T-helper 1 cell treated with Interleukin-12 subunit alpha and Interleukin-12 subunit beta and Interleukin-4 antibody, amounts not matched to agents 30 ng/mL and 1 ng/mL, for 36 hours (primary cell): ENCODE results near the gene COL4A3. TPM values are rescaled to one million over a fixed set of nuclear protein-coding genes. Genes with fewer than 3 reads are reported as not detected.

Experiments
- intact Hi-C: fragments of 100-400 bp; cut with micrococcal nuclease; formaldehyde crosslinking; loops from one replicate; pipeline ENCODE4 v1.15.1; 2024
- total RNA-seq: library from RNA; stranded (reverse); gene quantifications from 2 replicates; pipeline ENCODE4 v1.2.3, GENCODE V29; 2022

COL4A3 gene
- total RNA-seq, 1 donor from 2014 or later: not detected

DNA sequence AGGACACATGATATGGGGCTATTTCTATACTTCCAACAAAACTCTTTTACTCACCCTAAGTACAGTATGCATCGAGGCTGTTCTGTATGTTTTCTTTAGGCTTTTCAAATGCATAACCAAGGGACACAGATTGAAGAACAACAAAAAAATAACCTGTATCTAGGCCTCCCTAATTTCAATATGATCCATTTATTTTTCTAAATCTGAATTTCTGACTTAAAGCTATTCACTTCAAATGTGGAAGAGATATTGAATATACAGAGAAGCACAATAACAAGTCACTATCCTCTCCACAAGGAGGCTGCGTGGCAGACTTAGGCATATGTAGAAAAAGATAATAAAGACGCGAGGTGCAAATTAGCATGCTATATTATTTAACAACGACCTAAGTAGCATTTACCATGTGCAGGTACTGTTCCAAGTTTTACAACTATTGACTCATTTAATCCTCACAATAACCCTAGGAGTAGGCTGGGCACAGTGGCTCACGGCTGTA, 121.4 kb downstream of the COL4A3 start:
- intact Hi-C loops: no loop called here

DNA sequence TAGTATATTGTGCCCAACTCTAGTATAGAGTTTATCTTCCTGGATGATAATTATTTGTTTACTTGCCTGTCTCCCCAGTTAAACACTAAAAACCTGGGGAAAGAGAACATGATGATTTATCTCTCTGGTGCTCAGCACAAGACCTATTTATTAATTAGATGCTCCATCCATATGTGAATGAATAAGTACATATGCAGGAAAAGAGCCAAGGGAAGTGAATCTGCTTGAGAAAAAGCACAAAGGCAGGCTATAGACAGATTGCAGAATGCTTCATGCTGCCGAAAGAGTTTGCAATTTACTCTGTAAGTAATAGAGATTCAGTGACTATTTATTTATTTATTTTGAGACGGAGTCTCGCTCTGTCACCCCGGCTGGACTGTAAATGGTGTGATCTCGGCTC, 123.3 kb downstream of the COL4A3 start:
- intact Hi-C loops: no loop called here

DNA sequence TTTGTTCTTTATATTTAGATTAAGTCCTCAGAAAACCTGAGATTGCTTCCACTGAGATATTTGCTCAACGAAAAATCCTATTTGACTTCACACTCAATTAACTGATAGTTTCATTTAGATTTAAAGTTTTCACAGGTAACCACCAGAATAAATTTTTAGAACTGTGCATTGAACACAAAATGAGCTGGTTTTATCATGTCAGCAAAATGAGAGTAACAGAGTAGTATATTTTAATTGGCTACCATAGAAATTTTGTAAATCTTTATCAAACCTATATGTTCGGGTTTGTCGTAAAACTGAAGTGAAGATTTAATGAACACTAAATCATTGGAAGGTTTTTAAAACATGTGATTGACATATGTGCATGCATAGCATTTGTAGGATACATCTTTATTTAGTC, 127.9 kb downstream of the COL4A3 start:
- intact Hi-C loops: no loop called here

DNA sequence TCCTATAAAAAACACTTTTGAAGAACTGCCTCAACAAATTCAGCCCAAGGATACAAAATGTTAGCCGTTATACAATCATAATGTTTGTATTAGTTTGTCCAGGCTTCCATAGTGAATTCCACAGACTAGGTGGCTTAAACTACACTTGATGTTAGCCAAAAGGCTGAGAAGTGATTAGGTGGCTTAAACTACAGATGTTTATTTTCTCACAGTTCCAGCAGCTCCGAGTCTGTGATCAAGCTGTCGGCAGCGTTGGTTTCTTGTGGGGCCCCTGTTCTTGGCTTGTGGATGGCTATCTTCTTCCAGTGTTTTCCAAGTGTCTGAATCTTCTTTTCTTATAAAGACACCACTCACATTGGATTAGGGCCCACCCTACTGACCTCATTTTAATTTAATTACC, 129.1 kb downstream of the COL4A3 start:
- intact Hi-C loops: no loop called here

DNA sequence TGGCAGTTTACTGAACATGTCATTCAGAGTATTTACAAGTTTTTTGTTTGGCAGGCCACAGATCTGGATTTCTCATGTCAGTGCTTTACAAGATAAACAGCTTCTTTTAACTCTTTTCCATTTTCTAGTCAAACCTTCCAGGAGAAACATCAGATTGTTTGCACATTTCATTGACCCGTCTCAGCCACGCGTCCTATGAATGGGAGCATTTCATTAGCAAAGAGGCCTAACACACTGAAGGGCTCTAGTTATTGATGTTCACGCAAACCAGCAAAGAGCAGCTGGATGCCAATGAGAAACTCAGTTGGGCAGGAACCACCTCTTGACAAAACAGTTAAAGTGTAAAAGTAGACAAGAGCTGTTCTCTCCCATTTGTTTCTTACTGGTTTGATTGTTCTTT, 131.4 kb downstream of the COL4A3 start:
- intact Hi-C loops: no loop called here

DNA sequence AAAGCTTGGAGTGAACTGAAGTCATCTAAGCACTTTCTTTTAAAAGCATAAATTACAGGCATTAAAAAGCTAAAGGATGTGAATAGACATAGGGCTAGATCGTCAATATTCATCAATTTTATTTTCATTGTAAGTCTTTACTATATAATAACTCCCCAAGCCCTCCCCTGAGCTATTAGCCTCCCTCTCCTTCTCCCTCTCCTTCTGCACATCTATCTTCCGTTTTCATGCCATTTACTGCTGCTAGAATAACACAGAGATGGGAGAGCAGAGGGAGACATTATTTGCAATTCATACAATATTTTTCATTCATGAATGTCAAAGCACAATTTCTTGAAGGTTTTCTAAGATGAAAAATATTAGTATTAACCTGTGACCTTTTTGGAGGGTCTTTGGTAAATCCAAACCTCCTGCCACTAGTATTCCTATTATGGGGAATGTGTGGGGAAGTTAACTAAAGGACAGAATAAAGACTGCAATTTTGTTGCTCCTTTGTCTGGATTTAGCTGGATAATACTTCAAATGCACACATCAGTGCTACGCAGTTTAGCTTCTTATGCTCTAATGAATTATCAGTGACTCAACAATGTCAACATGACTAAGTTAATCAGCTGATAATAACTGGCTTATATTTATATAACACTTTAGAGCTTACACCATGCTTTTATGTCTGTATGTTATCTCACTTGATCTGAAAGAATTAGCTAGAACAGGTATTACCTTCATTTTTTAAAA, 132.4 kb downstream of the COL4A3 start:
- intact Hi-C loops: no loop called here

GRCh38 chr2:227301523-227301922, 137.1 kb downstream of the COL4A3 start:
- intact Hi-C loops: no loop called here

- intact Hi-C loops: no loop called here
These were observed 144.4 kb downstream of the COL4A3 start for GRCh38 chr2:227308784-227309183.

DNA sequence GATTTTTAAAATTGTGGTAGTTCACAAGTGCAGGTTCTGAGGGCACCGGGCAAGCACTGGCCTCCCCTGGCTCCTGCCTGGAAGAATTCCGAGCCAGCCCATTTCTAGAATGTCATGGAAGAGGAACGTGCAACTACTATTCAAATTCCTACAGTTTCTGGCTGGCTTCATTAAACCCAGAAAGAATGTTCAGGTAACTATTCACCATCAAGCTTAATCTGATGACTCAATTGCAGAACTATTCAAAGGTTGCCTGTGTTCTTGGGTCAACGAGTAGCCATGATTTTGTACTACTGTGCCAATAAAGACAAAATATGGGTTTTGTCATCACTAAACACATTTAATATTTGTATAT, 146.3 kb downstream of the COL4A3 start:
- intact Hi-C loops: no loop called here

GRCh38 chr2:227311861-227312506, 147.6 kb downstream of the COL4A3 start:
- intact Hi-C loops: no loop called here

GRCh38 chr2:227312579-227312978, 148.2 kb downstream of the COL4A3 start:
- intact Hi-C loops: no loop called here

- intact Hi-C loops: no loop called here
These were observed 148.9 kb downstream of the COL4A3 start for GRCh38 chr2:227313310-227313709.

DNA sequence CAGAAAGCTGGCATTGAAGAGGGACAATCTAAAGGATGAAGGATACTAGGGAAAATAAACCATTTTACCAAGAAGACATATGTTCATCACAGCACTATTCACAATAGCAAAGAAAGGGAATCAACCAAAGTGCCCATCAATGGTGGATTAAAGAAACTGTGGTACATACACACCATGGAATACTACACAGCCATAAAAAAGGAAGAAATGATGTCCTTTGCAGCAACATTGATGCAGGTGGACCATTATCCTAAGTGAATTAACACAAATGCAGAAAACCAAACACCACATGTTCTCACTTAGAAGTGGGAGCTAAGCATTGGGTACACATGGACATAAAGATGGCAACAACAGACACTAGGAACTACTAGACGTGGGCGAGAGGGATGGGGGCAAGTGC, 153.4 kb downstream of the COL4A3 start:
- intact Hi-C loops: no loop called here

- intact Hi-C loops: loop anchor here (10.0 kb wide), 2 partner anchors 666 to 1106 kb away; no protein-coding TSS in a partner anchor
These were observed 156.1 kb downstream of the COL4A3 start for GRCh38 chr2:227320305-227321094.

- intact Hi-C loops: loop anchor here (10.0 kb wide), 2 partner anchors 668 to 1108 kb away; no protein-coding TSS in a partner anchor
These were observed 158.2 kb downstream of the COL4A3 start for GRCh38 chr2:227322530-227323205.

DNA sequence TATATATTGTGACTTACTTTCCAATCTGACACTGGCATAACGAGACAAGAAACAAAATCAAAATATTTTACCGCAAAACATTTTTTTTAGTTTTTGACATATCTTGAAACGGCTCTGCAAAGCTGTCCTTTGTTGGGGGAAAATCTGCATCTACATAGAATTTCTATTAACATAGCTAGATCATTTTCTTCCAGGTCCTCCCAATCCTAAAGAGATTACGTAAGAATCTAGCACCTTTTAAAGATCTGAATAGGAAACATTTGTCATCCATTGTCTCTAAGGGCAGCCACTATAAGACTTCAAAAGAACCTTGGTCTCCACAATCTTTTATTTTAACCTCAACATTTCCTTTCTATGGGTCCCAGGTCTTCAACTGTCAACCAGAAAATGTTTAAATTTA, 159.4 kb downstream of the COL4A3 start:
- intact Hi-C loops: loop anchor here (2.0 to 10.0 kb wide), 4 partner anchors 525 to 1109 kb away; partner anchors contain the start of gene IRS1

GRCh38 chr2:227324642-227324994, 160.2 kb downstream of the COL4A3 start:
- intact Hi-C loops: loop anchor here (2.0 to 10.0 kb wide), 4 partner anchors 526 to 1110 kb away; partner anchors contain the start of gene IRS1

DNA sequence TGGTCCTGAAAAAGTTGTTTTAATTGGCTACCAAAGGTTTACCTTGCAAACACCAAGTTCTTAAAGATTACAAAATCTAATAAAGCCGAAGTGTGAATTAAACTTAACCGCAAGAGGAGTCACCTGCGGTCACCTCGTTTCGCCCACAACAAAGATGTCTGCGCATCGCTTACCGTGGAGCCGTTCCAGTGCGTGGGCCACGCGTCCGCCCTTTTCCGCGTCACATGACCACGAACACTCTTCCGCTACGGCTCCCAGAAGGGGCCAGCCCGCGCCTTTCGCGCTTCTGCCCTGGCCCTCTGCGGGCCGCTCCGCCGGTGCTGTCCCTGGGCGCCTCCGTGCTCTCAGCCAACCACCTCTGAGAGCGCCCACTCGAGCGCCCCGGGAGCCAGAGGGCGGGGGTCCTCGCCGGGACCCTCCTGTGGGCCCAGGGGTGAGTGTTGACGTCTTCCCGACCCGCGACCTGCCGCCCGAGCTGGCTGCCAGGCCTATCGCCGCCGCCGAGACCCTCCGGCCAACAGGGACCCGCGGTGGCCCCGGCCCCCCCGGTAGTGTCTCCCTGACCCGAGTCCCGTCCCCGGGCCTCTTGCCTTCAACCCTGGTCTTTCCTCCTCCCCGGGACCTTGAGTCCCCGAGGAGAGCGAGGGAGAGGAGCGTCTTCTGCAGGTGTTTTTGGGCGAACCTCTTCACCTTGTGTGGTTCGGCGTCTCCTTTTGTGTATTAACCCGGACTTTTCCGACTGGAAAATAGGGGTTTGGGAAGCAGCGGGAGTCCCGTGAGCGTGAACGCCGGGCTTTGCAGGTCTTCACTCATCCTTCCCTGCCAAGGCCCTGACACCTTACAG, 160.8 kb downstream of the COL4A3 start, which contains the start of gene MFF:
Gene MFF (plus strand): TSS at position 257 of the 844 bp plus-strand sequence. CDS start 5,415 bp downstream, outside the sequence.
- intact Hi-C loops: loop anchor here (1.0 to 10.0 kb wide), 10 partner anchors 26 to 1110 kb away; partner anchors contain the start of genes AGFG1, IRS1 and RHBDD1

DNA sequence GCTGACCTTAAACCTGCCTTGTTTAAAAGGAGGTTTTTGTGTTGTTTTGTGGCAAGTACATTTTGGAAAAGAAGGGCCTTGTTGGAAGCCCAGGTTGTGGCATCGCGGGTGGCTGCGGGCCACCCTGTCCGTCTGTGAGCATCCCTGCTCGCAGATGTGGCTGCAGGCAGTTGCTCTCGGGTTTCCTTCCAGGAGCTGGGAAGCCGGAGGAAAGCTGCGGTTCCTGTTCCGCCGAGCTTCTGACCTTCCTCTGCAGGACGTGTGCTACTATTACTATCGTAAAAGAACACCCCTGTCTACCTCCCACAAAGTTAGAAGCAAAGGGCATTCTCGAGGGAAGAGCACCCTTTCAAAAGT, 161.4 kb downstream of the COL4A3 start:
- intact Hi-C loops: loop anchor here (1.0 to 10.0 kb wide), 10 partner anchors 25 to 1111 kb away; partner anchors contain the start of genes AGFG1, IRS1 and RHBDD1

- intact Hi-C loops: loop anchor here (10.0 kb wide), 2 partner anchors 672 to 1112 kb away; no protein-coding TSS in a partner anchor
These were observed 162.4 kb downstream of the COL4A3 start for GRCh38 chr2:227326783-227327182.
